HL-60 (cell line): Measurements from ENCODE around the gene OR2T3.
"Not testable (repeated sequence)": the region's sequence is repeated elsewhere in the genome, so short reads cannot be mapped to it uniquely, and the experiment has no call there.

Source experiments
- GABPA ChIP-seq: IDR thresholded peaks from 2 replicates; pipeline ENCODE4 v1.6.1; 2012; ENCODE audit warnings: low read depth
- POLR2AphosphoS5 ChIP-seq: IDR thresholded peaks from 2 replicates; pipeline ENCODE4 v1.6.1; 2012; ENCODE audit warnings: low read depth
- REST ChIP-seq: IDR thresholded peaks from 2 replicates; pipeline ENCODE4 v1.6.1; 2012; ENCODE audit warnings: low read depth; ENCODE audit not compliant: insufficient replicate concordance
- TF ChIP-seq, protein P1 (sequence below): IDR thresholded peaks from one replicate; pipeline ENCODE4 v1.5.1; 2011; ENCODE audit warnings: low read length, control low read depth, inconsistent platforms; ENCODE audit not compliant: insufficient read depth

DNA sequence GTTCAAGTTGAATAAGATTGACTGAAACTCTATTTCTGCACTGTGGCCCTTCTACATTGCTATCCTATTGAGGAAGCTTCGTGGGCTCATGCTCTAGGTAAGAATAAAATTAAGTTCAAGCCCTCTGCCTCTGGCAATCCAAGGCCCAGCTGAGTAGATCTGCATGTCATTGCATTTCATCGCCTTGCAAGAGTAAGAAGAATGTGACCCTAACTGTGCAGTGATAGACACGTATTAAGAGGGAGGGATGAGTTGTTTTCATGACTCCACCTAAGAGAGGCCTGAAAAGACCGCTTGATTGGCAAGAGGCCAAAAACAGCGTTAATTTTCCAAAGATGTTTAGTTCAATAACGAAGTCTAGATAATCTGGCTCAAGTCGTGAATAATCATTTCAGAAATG is 14.0 kb upstream of the OR2T3 start:
- TF ChIP-seq, protein P1, sequence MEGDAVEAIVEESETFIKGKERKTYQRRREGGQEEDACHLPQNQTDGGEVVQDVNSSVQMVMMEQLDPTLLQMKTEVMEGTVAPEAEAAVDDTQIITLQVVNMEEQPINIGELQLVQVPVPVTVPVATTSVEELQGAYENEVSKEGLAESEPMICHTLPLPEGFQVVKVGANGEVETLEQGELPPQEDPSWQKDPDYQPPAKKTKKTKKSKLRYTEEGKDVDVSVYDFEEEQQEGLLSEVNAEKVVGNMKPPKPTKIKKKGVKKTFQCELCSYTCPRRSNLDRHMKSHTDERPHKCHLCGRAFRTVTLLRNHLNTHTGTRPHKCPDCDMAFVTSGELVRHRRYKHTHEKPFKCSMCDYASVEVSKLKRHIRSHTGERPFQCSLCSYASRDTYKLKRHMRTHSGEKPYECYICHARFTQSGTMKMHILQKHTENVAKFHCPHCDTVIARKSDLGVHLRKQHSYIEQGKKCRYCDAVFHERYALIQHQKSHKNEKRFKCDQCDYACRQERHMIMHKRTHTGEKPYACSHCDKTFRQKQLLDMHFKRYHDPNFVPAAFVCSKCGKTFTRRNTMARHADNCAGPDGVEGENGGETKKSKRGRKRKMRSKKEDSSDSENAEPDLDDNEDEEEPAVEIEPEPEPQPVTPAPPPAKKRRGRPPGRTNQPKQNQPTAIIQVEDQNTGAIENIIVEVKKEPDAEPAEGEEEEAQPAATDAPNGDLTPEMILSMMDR = not testable (repeated sequence)
- TF ChIP-seq REST, POLR2AphosphoS5, GABPA: not testable (repeated sequence)
